ENCODE data around the gene CCDC80.

The CCDC80 gene, protein sequence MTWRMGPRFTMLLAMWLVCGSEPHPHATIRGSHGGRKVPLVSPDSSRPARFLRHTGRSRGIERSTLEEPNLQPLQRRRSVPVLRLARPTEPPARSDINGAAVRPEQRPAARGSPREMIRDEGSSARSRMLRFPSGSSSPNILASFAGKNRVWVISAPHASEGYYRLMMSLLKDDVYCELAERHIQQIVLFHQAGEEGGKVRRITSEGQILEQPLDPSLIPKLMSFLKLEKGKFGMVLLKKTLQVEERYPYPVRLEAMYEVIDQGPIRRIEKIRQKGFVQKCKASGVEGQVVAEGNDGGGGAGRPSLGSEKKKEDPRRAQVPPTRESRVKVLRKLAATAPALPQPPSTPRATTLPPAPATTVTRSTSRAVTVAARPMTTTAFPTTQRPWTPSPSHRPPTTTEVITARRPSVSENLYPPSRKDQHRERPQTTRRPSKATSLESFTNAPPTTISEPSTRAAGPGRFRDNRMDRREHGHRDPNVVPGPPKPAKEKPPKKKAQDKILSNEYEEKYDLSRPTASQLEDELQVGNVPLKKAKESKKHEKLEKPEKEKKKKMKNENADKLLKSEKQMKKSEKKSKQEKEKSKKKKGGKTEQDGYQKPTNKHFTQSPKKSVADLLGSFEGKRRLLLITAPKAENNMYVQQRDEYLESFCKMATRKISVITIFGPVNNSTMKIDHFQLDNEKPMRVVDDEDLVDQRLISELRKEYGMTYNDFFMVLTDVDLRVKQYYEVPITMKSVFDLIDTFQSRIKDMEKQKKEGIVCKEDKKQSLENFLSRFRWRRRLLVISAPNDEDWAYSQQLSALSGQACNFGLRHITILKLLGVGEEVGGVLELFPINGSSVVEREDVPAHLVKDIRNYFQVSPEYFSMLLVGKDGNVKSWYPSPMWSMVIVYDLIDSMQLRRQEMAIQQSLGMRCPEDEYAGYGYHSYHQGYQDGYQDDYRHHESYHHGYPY

DNA sequence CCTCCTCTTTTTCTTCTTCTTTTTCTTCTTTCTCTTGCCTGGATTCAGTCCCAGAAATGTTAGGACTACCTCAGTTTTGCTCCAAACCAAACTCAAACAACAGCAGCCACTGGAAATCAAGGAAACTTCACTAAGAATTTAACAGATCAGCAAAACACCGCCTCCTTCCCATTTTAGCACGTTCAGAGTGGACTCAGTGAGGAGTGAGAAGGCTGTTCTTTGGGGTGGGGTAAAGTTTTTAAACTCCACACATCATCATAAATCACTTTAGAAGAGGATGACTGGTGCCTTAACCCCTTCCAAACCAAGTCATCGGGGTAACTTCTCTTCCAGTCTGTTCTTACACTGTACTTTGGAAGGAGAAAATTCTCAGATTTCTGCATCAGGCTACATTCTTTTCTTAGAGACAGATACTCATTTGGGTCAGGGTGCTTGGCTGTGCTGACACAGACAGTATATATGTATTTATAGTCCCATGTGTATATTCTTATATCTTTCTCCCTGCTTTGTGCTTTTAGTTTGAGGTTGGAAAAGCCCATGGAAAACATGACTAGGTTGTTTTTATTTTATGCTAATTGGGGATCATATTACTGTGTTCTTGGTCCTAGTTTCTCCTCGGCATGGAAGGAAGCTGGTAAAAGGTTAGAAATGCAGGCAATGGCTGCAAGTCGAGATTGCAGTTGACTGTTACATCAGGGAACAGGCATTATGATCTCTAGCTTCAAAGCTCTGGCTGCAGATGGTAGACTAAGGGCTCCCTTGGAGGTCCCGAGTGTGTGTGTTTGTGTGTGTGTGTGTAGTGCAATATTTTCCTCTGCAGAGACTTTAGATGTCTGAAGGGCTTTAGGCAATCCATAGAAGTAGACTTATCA lies at the start of gene CCDC80:
TSS of gene CCDC80 (minus strand) at position 214 of the 872 bp plus-strand sequence. CDS start 1,238 bp downstream, outside the sequence.
- DNase-seq = no peak

DNA sequence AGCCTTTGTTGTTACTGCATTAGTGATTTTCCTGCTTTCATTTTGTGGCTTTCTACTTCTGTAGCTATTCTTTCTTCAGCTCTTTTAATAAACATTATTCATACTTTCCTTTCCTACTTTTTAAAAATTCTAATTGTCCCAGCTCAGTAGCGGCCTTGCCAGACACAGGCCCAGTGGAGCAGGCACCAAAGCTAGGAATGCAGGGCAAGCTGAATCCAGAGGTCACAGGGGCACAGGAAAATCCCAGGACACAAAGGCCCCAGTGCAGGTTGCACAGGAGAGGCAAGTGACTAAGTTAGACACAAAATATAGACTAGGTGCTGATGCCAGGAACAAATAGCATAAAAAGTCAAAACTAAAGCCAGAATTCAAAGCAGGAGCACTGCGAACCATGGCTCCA lies 49.0 kb upstream of the CCDC80 start:
- no peak for DNase-seq

GRCh38 chr3:112689385-112689784 lies 48.4 kb upstream of the CCDC80 start:
- DNase-seq = no peak

DNA sequence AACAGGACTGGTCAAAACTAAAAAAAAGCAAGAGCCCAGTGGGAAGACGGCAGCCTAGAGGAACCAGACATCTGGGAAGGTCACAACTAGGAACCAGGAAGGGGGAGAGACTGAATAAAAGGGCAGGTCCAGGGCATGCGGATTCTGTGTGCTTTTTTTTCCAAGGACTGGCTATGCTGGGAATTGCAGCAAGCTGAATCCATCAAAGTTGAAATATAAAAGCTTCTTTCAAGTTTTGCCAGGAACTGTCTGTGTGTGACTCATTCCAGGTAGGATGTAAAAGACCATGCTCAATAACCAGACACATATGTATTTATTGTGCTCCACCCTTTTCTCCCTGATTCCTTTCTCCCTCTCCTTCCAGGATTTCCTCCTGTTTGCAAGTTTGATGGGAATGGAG lies 47.9 kb upstream of the CCDC80 start:
- no peak for DNase-seq

DNA sequence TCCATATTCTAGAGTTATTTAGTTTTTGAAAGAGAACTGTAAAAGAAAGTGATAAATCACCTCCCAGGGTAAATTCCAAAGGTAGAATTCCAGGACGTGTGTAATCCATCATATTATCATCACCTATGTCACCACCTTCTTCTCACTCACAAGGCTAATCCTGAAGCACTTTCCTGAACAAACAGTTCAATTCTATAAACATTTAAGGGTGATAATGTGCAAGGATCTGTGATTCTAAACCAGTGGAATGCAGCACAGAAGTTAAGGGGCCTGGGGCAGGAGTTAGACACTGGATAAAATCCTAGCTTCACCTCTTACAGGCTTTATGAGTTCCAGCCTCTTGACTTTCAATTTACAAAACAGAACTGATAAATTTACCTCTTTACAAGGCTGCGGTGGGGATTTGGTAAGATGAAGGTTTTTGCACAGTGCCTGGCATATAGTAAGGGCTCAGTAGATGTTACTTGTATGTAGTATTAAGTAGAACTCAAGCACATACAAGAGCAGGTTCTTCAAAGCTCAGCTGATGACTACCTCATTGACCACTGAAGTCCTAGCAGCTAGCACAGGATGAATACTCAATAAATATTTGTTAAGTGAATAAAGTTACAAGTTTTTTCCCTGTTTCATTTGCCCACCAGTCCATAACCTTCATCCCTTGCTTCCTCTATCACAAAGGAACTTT lies 47.3 kb upstream of the CCDC80 start:
- DNase-seq = no peak

- DNase-seq = no peak
Measured at GRCh38 chr3:112687616-112688015, 46.7 kb upstream of the CCDC80 start.

GRCh38 chr3:112687211-112687610 lies 46.3 kb upstream of the CCDC80 start:
- no peak for DNase-seq

GRCh38 chr3:112685956-112686799 lies 45.2 kb upstream of the CCDC80 start:
- DNase-seq = no peak

- DNase-seq = no peak
Measured at GRCh38 chr3:112685420-112685819, 44.5 kb upstream of the CCDC80 start.

DNA sequence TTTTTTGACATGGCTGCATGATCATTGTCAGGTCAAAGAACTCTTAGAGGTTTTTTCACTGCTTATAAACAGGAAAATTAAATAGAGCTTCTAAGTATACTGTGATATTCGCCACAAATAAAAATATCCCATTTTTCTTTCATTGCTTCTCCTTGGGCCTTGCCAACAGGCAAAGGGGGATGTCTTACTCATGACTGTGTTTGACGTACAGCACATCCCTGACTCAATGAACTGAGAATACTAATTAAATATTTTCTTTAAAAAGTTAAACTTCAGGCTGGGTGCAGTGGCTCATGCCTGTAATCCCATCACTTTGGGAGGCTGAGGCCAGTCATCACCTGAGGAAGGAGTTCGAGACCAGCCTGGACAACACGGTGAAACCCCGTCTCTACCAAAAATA lies 41.4 kb upstream of the CCDC80 start:
- DNase-seq = no peak

GRCh38 chr3:112681822-112682325 lies 40.9 kb upstream of the CCDC80 start:
- DNase-seq = no peak

DNA sequence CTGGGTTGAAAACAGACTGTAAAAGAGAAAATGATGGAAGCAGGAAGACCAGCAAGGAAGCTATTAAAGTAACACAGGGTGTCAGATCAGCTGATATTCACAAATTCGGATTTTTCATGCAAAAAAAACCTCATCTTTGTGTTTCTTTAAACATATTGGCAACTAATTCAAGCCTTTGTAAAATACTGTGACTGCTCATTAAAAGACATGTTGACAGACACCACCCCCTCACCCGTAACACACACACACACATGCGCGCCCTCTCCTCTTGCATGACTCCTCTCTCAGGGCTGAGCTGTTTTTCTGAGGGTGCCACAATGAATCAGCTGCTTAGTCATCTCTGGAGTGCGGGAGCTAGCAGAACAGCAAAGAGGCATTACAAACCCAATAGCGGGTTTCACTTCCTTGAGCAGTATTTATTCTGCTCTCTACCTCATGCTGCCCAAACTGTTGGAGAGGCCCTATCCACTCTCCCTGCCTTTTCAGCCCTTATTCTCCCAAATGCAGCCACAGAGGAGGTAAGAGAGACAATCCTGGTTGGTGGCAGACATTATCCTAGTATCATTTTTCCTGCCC lies 35.8 kb upstream of the CCDC80 start:
- DNase-seq = peak; percentile 84

DNA sequence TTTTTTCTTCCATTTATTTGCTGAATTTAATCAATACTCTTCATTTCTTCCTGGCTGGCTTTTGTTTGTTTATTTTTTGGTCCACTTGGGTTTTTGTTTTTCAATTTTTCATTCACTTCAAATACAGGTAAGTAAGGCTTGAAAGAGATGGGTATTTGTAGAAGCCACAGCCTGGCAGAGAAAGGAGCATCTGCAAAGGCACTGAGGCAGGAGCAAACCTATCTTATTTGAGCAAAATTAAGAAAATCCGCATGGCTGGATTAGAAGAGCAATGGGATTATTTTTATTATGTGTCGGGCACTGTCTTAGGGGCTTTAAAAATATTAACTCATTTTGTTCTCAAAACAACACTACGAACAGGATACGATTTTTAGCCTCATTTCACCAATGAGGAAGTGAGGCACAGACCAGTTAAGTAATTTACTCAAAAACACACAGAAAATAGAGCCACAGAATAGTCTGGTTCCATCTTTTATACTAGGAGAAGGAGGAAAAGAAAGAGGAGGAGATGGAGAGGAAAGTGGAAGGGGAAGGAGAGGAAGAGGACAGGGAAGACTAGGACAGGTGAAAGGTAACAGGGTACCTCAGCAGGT lies 35.1 kb upstream of the CCDC80 start:
- DNase-seq = no peak

- DNase-seq = no peak
Measured at GRCh38 chr3:112675349-112675748, 34.4 kb upstream of the CCDC80 start.

GRCh38 chr3:112672716-112673541 lies 32.0 kb upstream of the CCDC80 start:
- no peak for DNase-seq

DNA sequence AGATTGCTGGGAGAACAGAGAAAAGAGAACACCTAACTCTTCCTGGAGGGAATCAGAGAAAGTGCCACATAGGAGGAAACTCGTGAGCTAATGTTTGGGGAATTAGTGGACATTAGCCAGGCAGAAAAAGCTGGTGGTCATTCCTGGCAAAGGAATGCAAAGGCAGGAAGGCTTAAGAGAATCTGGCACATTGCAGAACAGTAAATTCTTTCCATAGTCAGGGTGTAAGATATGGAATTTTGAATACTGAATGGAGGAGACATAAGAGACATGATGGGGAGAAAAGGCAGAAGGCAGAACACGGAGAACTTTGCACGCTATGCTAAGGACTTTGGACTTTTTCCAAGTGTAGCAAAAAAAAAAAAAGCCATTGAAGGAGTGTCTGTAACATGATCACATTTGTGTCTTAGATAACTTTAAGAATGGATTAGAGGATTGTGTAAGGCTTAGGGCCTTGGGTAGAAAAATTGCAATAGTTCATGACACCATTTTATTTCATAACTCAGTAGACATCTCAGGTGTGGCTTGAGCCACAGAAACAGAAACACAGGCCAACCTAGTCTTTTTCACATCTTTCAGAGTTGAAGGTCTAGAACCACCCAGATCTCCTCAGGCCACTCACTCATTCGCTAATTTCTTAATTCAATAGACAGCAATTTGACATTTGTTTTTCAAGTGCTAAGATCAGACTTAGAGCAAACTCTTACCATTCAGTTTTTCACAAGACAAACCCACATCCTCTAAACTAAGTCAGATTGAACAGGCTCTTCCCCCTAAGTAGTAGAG lies 31.2 kb upstream of the CCDC80 start:
- no peak for DNase-seq

GRCh38 chr3:112670824-112671223 lies 29.9 kb upstream of the CCDC80 start:
- no peak for DNase-seq

- no peak for DNase-seq
Measured at GRCh38 chr3:112667599-112667998, 26.7 kb upstream of the CCDC80 start.

Data from activated CD8-positive, alpha-beta memory T cell treated with anti-CD3 and anti-CD28 coated beads, Interleukin-2, amount 50 U/mL, for 48 hours (primary cell).